HepG2 (cell line): ENCODE measurements around the gene SLC22A23. TPM values are rescaled to one million over a fixed set of nuclear protein-coding genes. Genes with fewer than 3 reads are reported as not detected.

ENCODE experiments used
- EP300 ChIP-seq, 3 experiments: sonication (generic) in 1 of 3; formaldehyde crosslinking in 1 of 3; IDR thresholded peaks; 2 replicates each; pipeline versions ENCODE4 v1.5.1 to v1.6.1; 2011 to 2020; ENCODE audit warnings: low read depth in 2 of 3, low read length in 2 of 3, borderline replicate concordance in 1 of 3, improper control_type of control experiment in 1 of 3, mild to moderate bottlenecking in 1 of 3, missing genetic modification reagents in 1 of 3, moderate library complexity in 1 of 3
- JUN ChIP-seq: sonication (generic); formaldehyde crosslinking; IDR thresholded peaks from 2 replicates; pipeline ENCODE4 v1.4.0; 2020; ENCODE audit warnings: mild to moderate bottlenecking, missing genetic modification reagents
- KLF16 ChIP-seq, 2 experiments: sonication (generic) in 1 of 2; formaldehyde crosslinking in 1 of 2; IDR thresholded peaks; 2 replicates each; pipeline versions ENCODE4 v1.6.1 to v1.8.0; 2016 to 2023; ENCODE audit warnings: missing genetic modification reagents in 2 of 2, missing compliant biosample characterization in 1 of 2
- MED1 ChIP-seq: sonication (generic); formaldehyde crosslinking; IDR thresholded peaks from 2 replicates; pipeline ENCODE4 v1.4.0; 2020; ENCODE audit warnings: missing genetic modification reagents
- NFKB2 ChIP-seq: sonication (generic); formaldehyde crosslinking; IDR thresholded peaks from 2 replicates; pipeline ENCODE4 v1.4.0; 2020; ENCODE audit warnings: missing genetic modification reagents, borderline replicate concordance
- SALL2 ChIP-seq: sonication (generic); formaldehyde crosslinking; IDR thresholded peaks from 2 replicates; pipeline ENCODE4 v1.8.1; 2023; ENCODE audit warnings: mild to moderate bottlenecking, missing genetic modification reagents, inconsistent platforms
- SATB2 ChIP-seq: sonication (generic); formaldehyde crosslinking; IDR thresholded peaks from 2 replicates; pipeline ENCODE4 v1.5.0; 2020; ENCODE audit warnings: missing genetic modification reagents
- TARDBP ChIP-seq: sonication (generic); formaldehyde crosslinking; IDR thresholded peaks from 2 replicates; pipeline ENCODE4 v1.8.0; 2022; ENCODE audit warnings: mild to moderate bottlenecking, missing genetic modification reagents
- TBX3 ChIP-seq: fragments of 450-650 bp; IDR thresholded peaks from 2 replicates; pipeline ENCODE4 v1.6.1; 2017; ENCODE audit warnings: antibody characterized with exemption, mild to moderate bottlenecking, inconsistent platforms, borderline replicate concordance
- TOE1 ChIP-seq: sonication (generic); formaldehyde crosslinking; IDR thresholded peaks from 2 replicates; pipeline ENCODE4 v1.4.0; 2020; ENCODE audit warnings: mild to moderate bottlenecking, missing genetic modification reagents
- YEATS4 ChIP-seq: sonication (generic); formaldehyde crosslinking; IDR thresholded peaks from 2 replicates; pipeline ENCODE4 v1.4.0; 2020; ENCODE audit warnings: missing genetic modification reagents, borderline replicate concordance
- YY1 ChIP-seq: IDR thresholded peaks from 2 replicates; pipeline ENCODE4 v1.6.1; 2011; ENCODE audit warnings: low read length, low read depth, moderate library complexity, mild to moderate bottlenecking; ENCODE audit not compliant: insufficient read depth, insufficient replicate concordance
- ZNF124 ChIP-seq: sonication (generic); formaldehyde crosslinking; IDR thresholded peaks from 2 replicates; pipeline ENCODE4 v1.4.0; 2020; ENCODE audit warnings: missing genetic modification reagents
- ZNF160 ChIP-seq: sonication (generic); formaldehyde crosslinking; IDR thresholded peaks from 2 replicates; pipeline ENCODE4 v1.8.0; 2022; ENCODE audit warnings: mild to moderate bottlenecking, inconsistent platforms, missing genetic modification reagents
- ZNF235 ChIP-seq: sonication (generic); formaldehyde crosslinking; IDR thresholded peaks from 2 replicates; pipeline ENCODE4 v1.8.1; 2023; ENCODE audit warnings: mild to moderate bottlenecking, missing genetic modification reagents, borderline replicate concordance
- ZNF317 ChIP-seq: sonication (generic); formaldehyde crosslinking; IDR thresholded peaks from 2 replicates; pipeline ENCODE4 v1.5.0; 2020; ENCODE audit warnings: mild to moderate bottlenecking, missing genetic modification reagents
- ZNF350 ChIP-seq: sonication (generic); formaldehyde crosslinking; IDR thresholded peaks from 2 replicates; pipeline ENCODE4 v1.4.0; 2020; ENCODE audit warnings: mild to moderate bottlenecking, low read depth, missing genetic modification reagents, borderline replicate concordance
- ZNF383 ChIP-seq: sonication (generic); formaldehyde crosslinking; IDR thresholded peaks from 2 replicates; pipeline ENCODE4 v1.4.0; 2020; ENCODE audit warnings: missing genetic modification reagents, mild to moderate bottlenecking, borderline replicate concordance
- ZNF563 ChIP-seq: sonication (generic); formaldehyde crosslinking; IDR thresholded peaks from 2 replicates; pipeline ENCODE4 v1.8.0; 2022; ENCODE audit warnings: mild to moderate bottlenecking, moderate library complexity, missing genetic modification reagents
- ZNF607 ChIP-seq: sonication (generic); formaldehyde crosslinking; IDR thresholded peaks from 2 replicates; pipeline ENCODE4 v1.5.1; 2020; ENCODE audit warnings: missing genetic modification reagents, mild to moderate bottlenecking, borderline replicate concordance
- ZNF614 ChIP-seq: IDR thresholded peaks from 2 replicates; pipeline ENCODE4 v1.6.1; 2018; ENCODE audit warnings: missing biosample characterization, missing genetic modification reagents, inconsistent platforms, borderline replicate concordance
- ZNF768 ChIP-seq: sonication (generic); formaldehyde crosslinking; IDR thresholded peaks from 2 replicates; pipeline ENCODE4 v1.4.0; 2020; ENCODE audit warnings: missing genetic modification reagents
- ZNF776 ChIP-seq: sonication (generic); formaldehyde crosslinking; IDR thresholded peaks from 2 replicates; pipeline ENCODE4 v1.4.0; 2020; ENCODE audit warnings: mild to moderate bottlenecking, missing genetic modification reagents
- ZNF841 ChIP-seq: sonication (generic); formaldehyde crosslinking; IDR thresholded peaks from 2 replicates; pipeline ENCODE4 v1.8.1; 2023; ENCODE audit warnings: missing genetic modification reagents, borderline replicate concordance
- ZNF891 ChIP-seq: sonication (generic); formaldehyde crosslinking; IDR thresholded peaks from 2 replicates; pipeline ENCODE4 v1.5.0; 2020; ENCODE audit warnings: mild to moderate bottlenecking, missing genetic modification reagents
- polyA plus RNA-seq, 8 experiments: library from polyadenylated mRNA; depleted of rRNA in 3 of 8; stranded (reverse) in 7 of 8; unstranded in 1 of 8; fragments of >200 nt; fragmentation: Illumina TruSeq in 4 of 8; extraction: Trizol in 4 of 8; gene quantifications; 2 replicates each; pipeline versions ENCODE4 v1.2.1 to v1.2.3, GENCODE V29; 2011 to 2016; ENCODE audit warnings: low read depth in 4 of 8, missing spikeins in 1 of 8, mixed read lengths in 1 of 8; ENCODE audit not compliant: insufficient read depth in 1 of 8
- total RNA-seq, 5 experiments: library from RNA; depleted of rRNA; stranded (reverse); fragments of >200 nt; fragmentation: Illumina TruSeq; extraction: Trizol; gene quantifications; 2 replicates each; pipeline ENCODE4 v1.2.3, GENCODE V29; 2016; ENCODE audit warnings: low read depth in 1 of 5
- TF ChIP-seq, protein P1 (sequence below): sonication (generic); formaldehyde crosslinking; IDR thresholded peaks from 2 replicates; pipeline ENCODE4 v1.4.0; 2020; ENCODE audit warnings: missing genetic modification reagents, borderline replicate concordance
- TF ChIP-seq, protein P2 (sequence below): sonication (generic); formaldehyde crosslinking; IDR thresholded peaks from 2 replicates; pipeline ENCODE4 v1.4.0; 2020; ENCODE audit warnings: missing genetic modification reagents

Gene SLC22A23
- total and polyA plus RNA-seq, 2 of the 13 experiments (the other 11 are each of a cell fraction or from before 2014, with no cell fraction given), result 11.8 to 17.5 TPM

DNA sequence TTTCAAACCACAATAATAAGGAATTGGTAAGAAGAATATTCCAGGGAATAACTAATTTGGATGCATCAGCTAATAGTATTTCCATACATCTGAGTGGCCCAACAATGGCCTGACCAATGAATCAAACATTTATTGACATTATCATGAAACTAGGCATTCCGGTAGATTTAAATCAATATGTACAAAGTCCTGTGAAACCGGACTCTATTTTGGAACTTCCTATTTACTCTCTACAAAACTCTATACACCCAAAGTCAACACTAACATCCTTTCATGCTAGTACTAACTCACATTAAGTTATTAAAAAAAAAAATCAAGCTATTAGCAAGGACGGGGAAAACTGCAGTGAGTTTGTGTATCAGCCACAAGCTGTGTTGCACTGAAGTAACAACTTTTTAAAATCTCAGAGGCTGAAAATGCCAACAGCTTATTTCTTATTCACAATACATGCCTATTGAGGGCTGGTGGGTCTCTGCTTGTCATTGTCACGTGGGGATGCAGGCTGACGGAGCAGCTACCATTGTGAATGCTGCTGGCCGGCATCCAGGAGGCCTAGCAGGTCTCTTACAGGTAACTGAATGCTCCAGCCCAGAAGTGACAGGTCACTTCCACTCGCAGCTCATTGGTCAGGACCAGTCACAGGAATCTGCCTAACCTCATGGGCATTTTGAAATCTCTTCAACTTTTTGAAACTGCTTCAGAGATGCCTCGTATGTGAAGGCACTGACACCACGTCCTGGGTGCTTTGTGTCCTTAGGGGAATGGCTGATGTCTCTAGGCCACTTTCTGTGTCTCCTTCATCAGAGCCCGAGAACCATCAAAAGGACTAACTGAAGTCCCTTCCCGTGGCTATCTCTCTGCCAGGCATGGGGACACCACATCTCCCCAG, 76.3 kb downstream of the SLC22A23 start (continued):
- no peak for TF ChIP-seq ZNF235
- no peak for TF ChIP-seq ZNF607 (CRISPR knock-in tag)
- TF ChIP-seq ZNF350 (CRISPR knock-in tag), result peak; percentile 23; the same call in 1 of the 2 replicates
- TF ChIP-seq SALL2 (CRISPR knock-in tag), result no peak
- no peak for TF ChIP-seq TOE1 (CRISPR knock-in tag)
- TF ChIP-seq KLF16 (CRISPR knock-in tag; IDR thresholded peaks at IDR 0.05), result peak in 1 of 2 experiments; percentile 74; a peak in 1 of 4 replicates
- TF ChIP-seq ZNF614 (CRISPR knock-in tag), result peak; percentile 58; the same call in 1 of the 2 replicates
- TF ChIP-seq, protein P1, sequence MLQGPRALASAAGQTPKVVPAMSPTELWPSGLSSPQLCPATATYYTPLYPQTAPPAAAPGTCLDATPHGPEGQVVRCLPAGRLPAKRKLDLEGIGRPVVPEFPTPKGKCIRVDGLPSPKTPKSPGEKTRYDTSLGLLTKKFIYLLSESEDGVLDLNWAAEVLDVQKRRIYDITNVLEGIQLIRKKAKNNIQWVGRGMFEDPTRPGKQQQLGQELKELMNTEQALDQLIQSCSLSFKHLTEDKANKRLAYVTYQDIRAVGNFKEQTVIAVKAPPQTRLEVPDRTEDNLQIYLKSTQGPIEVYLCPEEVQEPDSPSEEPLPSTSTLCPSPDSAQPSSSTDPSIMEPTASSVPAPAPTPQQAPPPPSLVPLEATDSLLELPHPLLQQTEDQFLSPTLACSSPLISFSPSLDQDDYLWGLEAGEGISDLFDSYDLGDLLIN (CRISPR knock-in tag), result no peak
- no peak for TF ChIP-seq SATB2
- TF ChIP-seq EP300 (IDR thresholded peaks at IDR 0.05; ENCODE audit: low read depth in 2 of 2, low read length in 2 of 2), result peak; percentile 72 to 98; a peak in 3 of 4 replicates
- TF ChIP-seq EP300 (CRISPR knock-in tag; IDR thresholded peaks at IDR 0.05; ENCODE audit: borderline replicate concordance), result peak; percentile 81
- TF ChIP-seq YY1, result peak; percentile 73
- TF ChIP-seq ZNF776 (CRISPR knock-in tag), result no peak
- TF ChIP-seq ZNF160 (CRISPR knock-in tag), result no peak
- no peak for TF ChIP-seq ZNF383 (CRISPR knock-in tag)
- no peak; the same call in 1 of the 2 replicates for TF ChIP-seq NFKB2
- no peak; the same call in 1 of the 2 replicates for TF ChIP-seq ZNF317 (CRISPR knock-in tag)
- TF ChIP-seq, protein P2, sequence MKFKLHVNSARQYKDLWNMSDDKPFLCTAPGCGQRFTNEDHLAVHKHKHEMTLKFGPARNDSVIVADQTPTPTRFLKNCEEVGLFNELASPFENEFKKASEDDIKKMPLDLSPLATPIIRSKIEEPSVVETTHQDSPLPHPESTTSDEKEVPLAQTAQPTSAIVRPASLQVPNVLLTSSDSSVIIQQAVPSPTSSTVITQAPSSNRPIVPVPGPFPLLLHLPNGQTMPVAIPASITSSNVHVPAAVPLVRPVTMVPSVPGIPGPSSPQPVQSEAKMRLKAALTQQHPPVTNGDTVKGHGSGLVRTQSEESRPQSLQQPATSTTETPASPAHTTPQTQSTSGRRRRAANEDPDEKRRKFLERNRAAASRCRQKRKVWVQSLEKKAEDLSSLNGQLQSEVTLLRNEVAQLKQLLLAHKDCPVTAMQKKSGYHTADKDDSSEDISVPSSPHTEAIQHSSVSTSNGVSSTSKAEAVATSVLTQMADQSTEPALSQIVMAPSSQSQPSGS (CRISPR knock-in tag), result peak; percentile 57; the same call in 1 of the 2 replicates
- TF ChIP-seq ZNF124 (CRISPR knock-in tag), result peak; percentile 22; the same call in 1 of the 2 replicates
- TF ChIP-seq TARDBP (CRISPR knock-in tag), result peak; percentile 83
- 0 out of 2 replicates have a peak, but pooled peaks have one; percentile 53 for TF ChIP-seq JUN (CRISPR knock-in tag)
- no peak for TF ChIP-seq ZNF841 (CRISPR knock-in tag)
- TF ChIP-seq ZNF891 (CRISPR knock-in tag), result 0 out of 2 replicates have a peak, but pooled peaks have one; percentile 32
- peak; percentile 19; the same call in 1 of the 2 replicates for TF ChIP-seq ZNF563
- TF ChIP-seq MED1 (CRISPR knock-in tag), result peak; percentile 96
- TF ChIP-seq ZNF768 (CRISPR knock-in tag), result no peak
- peak; percentile 80 for TF ChIP-seq TBX3
- no peak; the same call in 1 of the 2 replicates for TF ChIP-seq YEATS4 (CRISPR knock-in tag)
